Embryonic facial prominence (tissue), 1 donor: ENCODE measurements around the gene OR2B2.

Experiments
- DNase-seq: peaks from one replicate; pipeline ENCODE4 v3.0.0-alpha.2; 2016; ENCODE audit errors: extremely low spot score

The OR2B2 gene

DNA sequence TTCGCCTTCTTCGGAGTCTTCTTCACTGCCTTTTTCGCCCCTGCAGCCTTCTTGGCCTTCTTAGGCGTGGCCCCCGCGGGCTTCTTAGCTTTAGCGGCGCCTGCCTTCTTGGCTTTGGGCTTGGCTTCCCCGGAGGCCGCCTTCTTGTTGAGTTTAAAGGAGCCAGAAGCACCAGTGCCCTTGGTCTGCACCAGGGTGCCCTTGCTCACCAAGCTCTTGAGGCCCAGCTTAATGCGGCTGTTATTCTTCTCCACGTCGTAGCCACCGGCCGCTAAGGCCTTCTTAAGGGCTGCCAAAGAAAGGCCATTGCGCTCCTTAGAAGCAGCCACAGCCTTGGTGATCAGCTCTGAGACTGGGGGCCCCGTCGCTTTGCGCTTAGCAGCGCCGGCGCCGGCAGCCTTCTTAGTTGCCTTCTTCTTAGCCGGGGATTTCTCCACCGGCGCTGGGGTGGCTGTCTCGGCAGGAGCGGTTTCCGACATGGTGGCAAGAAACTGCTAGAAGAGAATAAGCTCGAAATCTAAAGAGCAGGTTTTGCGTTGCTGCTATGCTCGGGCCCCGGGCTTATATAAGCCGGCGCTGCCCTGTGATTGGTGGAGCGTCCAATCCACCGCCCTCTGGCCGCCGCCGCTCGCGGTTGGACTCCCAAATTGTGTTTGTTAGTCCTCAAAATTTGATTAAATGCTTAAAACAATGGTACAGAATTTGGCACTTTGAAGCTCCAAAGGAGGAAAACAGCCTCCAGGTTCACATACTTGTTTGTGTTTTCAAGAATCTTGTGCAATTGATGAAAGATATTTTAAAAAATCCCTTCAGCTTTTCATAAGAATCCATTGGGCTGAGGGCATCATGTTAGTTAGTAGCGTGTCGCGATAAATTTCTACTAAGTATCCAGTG is 44.9 kb downstream of the OR2B2 start:
- peak; percentile 66 for DNase-seq

- no peak for DNase-seq
Measured at GRCh38 chr6:27866357-27867050, 45.7 kb downstream of the OR2B2 start.

GRCh38 chr6:27865850-27866356 is 46.3 kb downstream of the OR2B2 start:
- DNase-seq: no peak

DNA sequence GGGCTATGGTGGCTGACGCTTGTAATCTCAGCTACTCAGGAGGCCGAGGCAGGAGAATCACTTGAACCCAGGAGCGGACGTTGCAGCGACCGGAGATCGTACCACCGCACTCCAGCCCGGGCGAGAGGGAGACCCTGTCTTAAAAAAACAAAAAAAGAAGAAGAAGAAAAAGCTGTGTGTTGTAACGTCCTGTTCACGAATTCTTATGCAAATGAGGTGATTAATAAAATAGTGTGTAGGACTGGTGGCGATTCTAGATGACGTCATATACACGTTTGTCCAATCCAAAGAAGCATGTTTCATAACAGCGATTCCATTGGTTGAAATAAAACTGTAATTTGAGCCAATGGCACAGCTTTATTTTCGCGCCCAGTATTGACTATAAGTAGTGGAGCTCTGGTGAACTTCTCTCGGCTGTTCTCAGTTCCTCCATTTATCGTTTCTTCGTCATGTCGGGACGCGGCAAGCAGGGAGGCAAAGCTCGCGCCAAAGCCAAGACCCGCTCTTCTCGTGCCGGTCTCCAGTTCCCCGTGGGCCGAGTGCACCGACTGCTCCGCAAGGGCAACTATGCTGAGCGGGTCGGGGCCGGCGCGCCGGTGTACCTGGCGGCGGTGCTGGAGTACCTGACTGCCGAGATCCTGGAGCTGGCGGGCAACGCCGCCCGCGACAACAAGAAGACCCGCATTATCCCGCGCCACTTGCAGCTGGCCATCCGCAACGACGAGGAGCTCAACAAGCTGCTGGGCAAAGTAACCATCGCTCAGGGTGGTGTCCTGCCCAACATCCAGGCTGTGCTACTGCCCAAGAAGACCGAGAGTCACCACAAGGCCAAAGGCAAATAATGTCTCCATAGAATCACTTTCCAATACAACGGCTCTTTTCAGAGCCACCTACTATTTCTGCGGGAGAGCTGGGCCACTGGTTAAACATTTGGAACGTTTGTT is 47.0 kb downstream of the OR2B2 start:
- DNase-seq: peak; percentile 96

DNA sequence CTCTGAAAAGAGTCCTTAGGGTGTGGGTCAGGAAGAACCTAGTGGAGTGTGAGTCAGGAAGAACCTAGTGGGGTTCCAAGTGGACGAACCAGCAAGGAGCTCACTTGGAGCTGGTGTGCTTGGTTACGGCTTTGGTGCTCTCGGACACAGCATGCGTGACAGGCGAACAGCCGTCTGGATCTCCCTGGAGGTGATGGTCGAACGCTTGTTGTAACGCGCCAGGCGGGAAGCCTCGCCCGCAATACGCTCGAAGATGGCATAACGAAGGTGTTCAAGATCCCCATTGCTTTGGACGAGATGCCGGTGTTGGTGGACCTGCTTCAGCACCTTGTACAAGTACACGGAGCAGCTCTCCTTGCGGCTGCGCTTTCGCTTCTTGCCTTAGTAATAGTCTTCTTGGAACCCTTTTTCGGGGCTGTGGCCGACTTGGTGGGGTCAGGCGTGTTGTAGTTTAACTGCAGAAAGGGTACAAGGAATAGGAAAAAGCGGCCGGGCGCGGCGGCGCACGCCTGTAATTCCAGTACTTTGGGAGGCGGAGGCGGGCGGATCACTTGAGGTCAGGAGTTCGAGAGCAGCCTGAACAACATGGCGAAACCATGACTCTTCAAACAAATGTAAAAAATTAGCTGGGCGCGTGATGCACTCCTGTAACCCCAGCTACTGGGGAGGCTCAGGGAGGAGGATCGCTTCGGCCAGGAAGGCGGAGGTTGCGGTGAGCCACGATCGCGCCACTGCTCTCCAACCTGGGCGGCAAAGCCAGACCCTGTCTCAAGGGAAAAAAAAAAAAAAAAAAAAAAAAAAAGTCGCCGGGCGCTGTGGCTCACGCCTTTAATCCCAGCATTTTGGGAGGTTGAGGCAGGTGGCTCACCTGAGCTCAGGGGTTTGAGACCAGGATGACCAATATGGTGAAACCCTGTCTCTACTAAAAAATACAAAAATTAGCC is 48.0 kb downstream of the OR2B2 start:
- DNase-seq: no peak

DNA sequence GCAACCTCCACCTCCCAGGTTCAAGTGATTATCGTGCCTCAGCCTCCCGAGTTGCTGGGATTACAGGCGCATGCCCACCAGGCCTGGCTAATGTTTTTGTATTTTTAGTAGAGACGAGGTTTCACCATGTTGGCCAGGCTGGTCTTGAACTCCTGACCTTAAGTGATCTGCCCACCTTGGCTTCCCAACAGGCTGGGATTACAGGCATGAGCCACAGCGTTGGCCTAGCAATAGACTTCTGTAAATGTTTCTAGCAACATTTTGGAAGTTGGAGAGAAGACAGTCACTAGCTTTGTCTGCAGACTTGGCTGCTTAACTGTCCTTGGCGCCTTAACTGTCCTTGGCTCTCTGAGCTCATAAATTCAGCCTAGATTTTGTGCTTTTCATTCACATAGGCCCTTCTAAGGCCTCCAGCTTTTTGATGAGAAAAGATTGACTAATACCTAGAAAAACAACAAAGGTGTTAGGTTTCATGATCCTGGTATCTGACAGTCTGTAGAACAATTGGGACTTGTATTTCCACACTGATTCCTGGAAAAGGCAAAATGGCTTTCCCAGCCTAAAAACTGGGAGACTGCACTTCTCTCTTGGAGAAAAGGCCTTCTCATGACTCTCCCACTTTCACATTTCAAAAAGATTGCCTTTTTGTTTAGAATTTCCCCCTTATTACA is 49.7 kb downstream of the OR2B2 start:
- no peak for DNase-seq

DNA sequence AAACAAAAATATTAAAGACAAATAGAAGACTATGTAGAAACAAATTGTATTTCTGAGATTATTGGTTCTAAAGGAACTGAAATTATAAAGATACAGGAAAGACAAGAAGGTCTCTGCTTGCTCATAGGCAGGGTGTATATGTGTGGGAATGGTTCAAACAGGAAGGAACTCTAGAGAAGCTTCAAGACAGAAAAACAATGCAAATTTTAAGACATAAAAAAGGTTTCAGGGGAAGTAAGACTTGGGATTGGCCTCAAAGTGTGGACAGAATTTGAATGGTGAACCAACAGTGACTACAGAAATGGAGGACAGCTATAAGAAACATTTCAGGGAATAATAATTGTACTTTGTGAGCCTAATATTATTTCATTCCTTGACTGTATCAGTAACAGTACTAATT is 50.3 kb downstream of the OR2B2 start:
- DNase-seq: no peak

DNA sequence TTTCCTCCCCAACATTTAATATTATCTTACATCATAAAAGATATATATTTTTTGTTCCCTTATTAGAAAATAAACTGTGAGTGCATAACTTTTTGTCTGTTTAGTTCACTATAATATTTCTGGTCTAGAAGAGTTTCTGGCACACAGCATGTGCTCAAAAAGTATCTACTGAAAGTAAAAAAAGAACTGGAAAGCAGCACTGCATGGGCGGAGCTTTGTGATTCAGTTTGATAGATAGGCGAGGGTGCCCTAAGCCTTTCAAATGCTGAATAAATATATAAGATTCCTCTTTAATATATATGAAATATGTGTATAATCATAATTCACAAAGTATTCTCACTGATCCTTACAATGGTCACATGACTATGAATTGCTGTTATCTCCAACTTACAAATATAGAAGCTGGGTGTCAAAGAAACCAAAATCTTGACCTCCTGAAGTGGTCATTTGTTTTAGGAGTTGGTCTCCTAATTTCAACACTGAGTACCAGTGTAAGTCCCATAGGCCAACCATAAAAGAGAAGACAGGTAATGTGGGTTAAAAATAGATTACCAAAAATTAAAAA is 50.8 kb downstream of the OR2B2 start:
- DNase-seq: no peak
